NCI-H1092 (cell line): ENCODE data around the gene CYP26C1.
"Not testable (repeated sequence)": the region's sequence is repeated elsewhere in the genome, so short reads cannot be mapped to it uniquely, and the experiment has no call there.

ENCODE experiments used
- DNase-seq: peaks from one replicate; lab custom pipeline; 2025; lab: John Stamatoyannopoulos, UW

Gene CYP26C1

GRCh38 chr10:93077860-93078337 lies 17.3 kb downstream of the CYP26C1 start:
- no peak for DNase-seq

- DNase-seq = no peak
Measured at GRCh38 chr10:93079663-93080349, 19.2 kb downstream of the CYP26C1 start.

- DNase-seq = no peak
Measured at GRCh38 chr10:93080350-93081046, 19.9 kb downstream of the CYP26C1 start.

DNA sequence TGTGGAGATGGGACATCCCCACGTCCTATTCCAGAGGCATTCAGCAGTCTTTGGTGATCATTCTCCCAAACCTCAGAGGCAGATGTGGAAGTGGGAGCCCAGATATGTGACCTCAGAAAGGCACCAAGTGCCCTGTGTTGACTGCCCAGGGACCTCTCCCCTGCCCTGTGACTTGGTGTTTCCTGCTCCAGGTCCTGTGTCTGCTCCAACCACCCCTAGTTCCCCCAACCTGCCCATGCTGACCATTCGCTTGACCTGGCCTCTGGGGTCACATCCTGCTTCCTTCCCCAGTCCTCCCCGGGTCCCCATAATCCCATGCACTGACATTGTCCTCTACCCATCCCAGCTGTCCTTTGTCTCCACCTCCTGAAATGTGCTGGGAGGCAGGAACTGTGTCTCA lies 20.7 kb downstream of the CYP26C1 start:
- DNase-seq = no peak

DNA sequence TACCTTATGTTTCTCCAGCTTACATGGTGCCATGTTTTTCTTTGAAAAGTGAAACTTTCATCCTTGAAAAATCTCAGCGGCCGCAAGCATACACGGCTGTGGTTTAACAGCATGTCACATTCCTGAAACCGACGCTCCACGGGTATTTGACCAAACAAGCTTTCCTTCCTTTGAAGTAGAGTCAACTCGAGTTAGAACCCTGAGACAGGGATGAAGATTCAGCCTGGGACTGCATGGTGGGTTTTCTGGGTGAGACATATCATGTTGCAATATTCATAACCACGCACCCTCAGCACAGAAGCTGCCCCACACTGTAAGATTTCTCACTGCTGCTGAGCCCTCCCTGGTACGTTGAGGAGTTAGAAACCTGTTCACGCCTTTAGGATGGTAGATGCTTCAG lies 21.2 kb downstream of the CYP26C1 start:
- no peak for DNase-seq

DNA sequence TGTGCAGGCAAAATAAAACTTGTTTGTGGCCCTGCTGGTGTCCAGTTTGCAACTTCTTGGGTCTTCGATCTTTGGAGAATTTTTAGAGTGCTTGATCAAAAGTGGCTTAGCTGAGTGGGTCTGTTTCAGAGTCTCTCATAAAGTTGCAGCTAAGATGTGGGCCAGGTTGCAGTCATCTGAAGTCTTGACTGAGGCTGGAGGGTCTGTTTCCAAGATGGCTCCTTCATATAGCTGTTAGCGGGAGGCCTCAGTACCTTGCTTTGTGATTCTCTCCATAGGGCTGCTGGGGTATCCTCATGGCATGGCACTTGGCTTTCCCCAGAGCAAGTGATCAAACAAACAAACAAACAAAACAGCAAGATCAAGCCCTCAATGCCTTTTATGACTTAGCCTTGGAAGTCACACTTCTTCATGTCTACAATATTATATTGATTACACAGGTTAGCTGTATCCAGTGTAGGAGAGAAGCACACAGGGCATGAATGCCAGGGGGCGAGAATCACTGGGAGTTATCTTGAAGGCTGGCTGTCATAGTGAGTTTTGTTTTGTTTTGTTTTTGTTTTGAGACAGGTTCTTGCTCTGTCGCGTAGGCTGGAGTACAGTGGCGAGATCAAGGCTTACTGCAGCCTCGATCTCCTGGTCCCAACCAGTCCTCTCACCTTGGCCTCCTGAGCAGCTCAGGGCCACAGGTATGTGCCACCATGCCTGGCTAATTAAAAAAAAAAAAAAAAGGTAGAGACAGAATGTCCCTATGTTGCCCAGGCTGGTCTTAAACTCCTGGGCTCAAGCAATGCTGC lies 23.3 kb downstream of the CYP26C1 start:
- DNase-seq = no peak

DNA sequence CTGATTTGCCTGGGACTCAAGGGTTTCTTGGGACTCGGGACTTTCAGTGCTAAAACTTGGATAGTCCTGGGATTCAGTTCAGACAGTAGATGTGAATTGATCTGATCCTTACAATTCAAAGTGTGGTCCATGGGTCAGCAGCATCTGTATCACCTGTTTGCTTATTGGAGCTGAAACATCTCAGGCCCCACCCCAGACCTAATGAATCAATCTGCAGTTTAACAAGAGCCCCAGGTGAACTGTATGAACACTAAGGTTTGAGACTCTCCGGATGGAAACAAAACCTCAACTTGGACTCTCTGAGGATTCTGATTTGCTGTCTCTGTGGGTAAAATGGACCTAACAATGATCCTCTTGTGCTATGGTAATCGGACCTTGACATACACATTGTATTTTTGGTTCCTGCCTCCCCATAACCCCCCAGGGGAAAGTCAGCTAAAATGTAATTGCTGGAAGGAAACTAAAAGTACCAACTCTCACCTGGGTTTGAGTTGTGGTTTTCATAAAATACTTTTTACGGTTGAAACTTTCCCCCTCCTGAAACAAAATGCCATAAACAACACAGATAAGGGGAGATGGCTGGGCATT lies 24.8 kb downstream of the CYP26C1 start:
- DNase-seq = no peak

- no peak for DNase-seq
Measured at GRCh38 chr10:93086289-93086688, 25.7 kb downstream of the CYP26C1 start.

DNA sequence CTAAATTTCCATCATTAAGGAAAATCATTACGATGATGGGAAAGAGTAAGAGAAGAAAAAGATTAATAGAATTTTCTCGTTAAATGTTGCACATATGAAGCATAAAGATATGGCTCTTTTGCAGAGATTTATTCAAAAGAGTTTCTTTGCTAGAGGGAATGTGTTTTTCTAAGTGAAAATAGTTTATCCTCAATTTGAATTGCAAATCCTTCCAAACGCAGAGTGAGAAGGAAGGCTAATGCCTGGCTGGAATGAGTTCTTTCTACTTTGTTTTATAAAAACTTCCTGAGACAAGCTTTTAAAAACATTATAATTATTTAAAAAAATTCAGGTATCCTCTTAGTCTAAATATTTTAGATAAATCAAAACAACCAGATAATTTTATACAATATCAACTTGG lies 27.2 kb downstream of the CYP26C1 start:
- DNase-seq = no peak

- DNase-seq = no peak
Measured at GRCh38 chr10:93088466-93088865, 27.9 kb downstream of the CYP26C1 start.

GRCh38 chr10:93090619-93091018 lies 30.0 kb downstream of the CYP26C1 start:
- DNase-seq = no peak

DNA sequence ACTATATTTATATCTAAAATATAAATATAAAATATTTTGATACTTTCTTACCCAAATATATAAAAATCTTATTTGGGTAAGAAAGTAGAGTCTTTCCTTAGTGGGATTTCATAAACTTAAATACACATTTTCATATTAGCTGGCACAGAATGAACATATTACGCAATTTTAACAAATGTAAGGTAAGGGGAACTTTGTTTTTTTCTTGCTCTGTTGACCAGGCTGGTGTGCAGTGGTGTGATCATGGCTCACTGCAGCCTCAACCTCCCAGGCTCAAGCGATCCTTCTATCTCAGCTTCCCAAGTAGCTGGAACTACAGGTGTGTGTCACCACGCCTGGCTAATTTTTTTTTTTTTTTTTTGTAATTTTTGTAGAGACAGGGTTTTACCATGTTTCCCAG lies 31.4 kb downstream of the CYP26C1 start:
- no peak for DNase-seq

GRCh38 chr10:93095225-93095624 lies 34.6 kb downstream of the CYP26C1 start:
- no peak for DNase-seq

DNA sequence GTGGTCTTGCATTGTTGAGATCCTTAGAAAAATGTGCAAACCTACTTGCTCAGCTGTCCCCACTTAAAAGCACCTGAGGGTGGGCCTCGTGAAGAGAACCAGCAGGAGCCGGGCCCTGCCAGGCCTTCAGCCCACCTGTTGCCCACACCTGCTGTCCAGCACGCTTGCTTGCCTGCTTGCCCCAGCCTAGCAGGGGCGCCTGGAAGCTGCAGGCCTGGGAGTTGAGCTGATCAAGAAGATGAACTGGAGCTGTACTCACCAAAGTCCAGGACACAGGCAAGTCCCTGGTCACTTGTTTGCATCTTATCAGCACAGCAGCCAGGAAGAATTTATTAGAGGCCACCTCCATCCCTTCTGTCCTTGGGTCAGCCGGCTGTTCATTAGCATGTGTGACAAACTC lies 36.3 kb downstream of the CYP26C1 start:
- DNase-seq = no peak

DNA sequence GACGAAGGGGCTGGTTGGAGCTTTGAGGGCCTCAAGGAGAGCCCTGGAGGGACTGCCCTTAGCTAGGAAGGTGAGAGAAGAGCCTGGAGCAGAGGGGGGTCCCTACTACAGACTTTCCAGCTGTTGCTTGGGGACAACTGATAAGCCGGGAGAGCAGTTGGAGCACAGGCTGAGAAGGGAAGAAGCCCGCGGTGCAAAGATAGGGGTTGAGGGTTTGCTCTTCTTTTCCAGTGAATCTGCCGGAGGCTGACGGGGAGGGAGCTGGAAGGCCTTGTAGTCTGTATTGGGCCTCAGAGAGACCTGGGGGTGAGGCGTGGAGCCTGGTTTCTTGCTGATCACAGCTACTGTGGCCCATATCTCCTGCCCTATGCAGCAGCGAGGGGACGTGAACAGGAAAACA lies 36.8 kb downstream of the CYP26C1 start:
- DNase-seq = no peak

GRCh38 chr10:93098816-93099215 lies 38.2 kb downstream of the CYP26C1 start:
- DNase-seq = no peak

DNA sequence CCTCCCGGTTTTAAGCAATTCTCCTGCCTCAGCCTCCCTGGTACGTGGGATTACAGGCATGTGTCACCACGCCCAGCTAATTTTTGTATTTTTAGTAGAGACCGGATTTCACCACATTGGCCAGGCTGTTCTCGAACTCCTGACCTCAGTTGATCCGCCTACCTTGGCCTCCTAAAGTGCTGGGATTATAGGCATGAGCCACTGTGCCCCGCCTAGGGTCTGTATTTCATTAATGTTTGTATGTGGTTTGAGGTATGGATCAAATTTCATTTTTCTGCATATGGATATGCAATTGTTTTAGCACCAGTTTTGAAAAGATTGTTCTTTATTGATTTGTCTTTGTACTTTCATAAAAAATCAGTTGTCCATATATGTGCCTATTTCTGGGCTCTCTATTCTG lies 39.1 kb downstream of the CYP26C1 start:
- no peak for DNase-seq

- DNase-seq = not testable (repeated sequence)
Measured at GRCh38 chr10:93101148-93101547, 40.5 kb downstream of the CYP26C1 start.

DNA sequence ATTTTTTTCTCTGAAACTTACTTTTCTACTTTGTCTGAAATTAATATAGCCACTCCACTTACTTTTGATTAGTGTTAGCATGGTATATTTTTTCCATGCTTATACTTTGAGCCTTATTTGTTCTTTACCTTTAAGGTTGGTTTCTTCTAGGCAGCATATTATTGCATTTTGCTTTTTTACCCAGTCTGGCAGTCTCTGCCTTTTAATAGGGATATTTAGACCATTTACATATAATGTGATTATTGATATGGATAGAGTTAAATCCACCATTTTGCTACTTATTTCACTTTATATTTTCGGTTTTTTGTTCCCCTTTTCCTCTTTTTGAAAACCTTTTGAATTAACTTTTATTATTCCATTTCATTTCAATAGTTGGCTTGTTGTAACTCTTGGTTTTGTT lies 43.4 kb downstream of the CYP26C1 start:
- no peak for DNase-seq

DNA sequence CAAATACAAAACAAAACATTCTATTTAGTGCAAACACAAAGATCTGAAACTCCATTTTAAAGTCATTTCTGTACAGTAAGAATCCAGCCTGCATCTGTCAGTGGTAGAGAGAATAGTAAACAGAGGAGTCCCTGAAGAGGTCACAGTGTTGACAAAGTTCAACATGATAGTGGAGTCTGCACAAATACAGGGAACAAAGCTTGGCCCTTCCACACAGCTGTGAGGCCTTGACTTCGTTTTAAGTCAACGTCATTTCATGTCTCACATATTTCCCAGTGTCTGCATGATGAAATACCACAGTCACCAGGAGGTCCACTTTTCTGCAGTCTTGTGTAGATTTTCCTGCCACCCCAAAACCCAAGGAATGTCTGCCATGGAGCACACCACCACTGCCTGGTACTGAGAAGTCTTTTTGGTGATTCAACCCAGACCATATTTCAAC lies 46.1 kb downstream of the CYP26C1 start:
- DNase-seq = no peak

GRCh38 chr10:93110472-93111146 lies 50.0 kb downstream of the CYP26C1 start:
- DNase-seq = no peak

DNA sequence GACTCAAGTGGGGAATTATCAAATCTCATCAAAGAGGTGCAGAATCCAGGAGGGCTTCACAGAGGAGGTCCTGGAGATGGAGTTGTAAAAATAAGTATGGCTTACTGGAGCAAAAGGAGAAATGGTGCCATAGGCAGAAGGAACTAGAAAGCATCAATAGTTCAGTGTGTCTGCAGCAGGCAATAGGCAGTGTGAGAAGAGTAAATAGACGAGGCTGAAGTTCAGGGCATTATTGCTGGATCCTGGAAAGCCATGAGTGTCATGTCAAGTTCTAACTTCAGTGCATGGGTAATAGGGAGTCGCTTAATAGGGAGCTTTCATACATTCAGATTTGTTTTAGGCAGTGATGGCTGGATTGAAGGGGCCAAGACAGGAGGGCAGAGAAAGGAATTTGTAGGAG lies 52.4 kb downstream of the CYP26C1 start:
- DNase-seq = no peak
